Left renal pelvis (tissue), 4 donors: ENCODE measurements around the gene RRBP1. TPM values are rescaled to one million over a fixed set of nuclear protein-coding genes. Genes with fewer than 3 reads are reported as not detected.

ENCODE experiments used
- DNase-seq, 4 donors: peaks; one replicate each; pipeline ENCODE4 v3.0.0-alpha.2; 2013; ENCODE audit warnings: low read depth in 4 of 4, low spot score in 3 of 4
- polyA plus RNA-seq, 4 donors: library from polyadenylated mRNA; unstranded; fragments of 120-200 nt; gene quantifications; one replicate each; pipeline ENCODE4 v1.2.1, GENCODE V29; 2013; ENCODE audit not compliant: insufficient read length in 4 of 4

Gene RRBP1
- polyA plus RNA-seq, 4 donors: 116 to 208 (median 134) TPM

DNA sequence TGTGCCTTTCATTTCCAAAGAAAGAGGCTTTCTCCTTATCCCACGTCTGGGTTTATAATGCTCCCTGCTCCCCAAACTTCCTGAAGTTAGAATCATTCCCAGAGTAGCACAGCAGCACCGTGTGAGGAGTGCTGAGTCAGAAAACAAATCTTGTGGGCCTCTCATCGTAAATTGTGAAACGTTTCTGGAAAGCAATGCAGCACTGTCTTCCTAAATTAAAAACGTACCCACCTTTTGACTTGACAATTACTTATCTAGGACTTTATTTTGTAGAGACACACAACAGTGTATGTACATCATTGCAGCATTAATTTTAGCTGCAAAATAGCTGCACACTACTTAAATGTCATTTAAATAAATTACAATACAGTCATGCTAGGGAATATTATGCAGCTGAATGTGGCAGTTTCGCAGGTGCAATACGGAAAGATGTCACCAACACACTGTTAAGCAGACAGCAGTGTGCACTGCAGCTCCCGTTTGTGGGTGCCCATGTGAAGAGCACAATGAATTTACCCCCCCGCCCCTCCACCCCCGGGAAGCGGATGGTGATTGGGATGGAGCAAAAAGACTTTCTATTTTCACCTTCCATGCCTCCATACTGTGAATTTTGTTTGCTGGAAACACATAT, 30.8 kb downstream of the RRBP1 start:
- no peak for DNase-seq

DNA sequence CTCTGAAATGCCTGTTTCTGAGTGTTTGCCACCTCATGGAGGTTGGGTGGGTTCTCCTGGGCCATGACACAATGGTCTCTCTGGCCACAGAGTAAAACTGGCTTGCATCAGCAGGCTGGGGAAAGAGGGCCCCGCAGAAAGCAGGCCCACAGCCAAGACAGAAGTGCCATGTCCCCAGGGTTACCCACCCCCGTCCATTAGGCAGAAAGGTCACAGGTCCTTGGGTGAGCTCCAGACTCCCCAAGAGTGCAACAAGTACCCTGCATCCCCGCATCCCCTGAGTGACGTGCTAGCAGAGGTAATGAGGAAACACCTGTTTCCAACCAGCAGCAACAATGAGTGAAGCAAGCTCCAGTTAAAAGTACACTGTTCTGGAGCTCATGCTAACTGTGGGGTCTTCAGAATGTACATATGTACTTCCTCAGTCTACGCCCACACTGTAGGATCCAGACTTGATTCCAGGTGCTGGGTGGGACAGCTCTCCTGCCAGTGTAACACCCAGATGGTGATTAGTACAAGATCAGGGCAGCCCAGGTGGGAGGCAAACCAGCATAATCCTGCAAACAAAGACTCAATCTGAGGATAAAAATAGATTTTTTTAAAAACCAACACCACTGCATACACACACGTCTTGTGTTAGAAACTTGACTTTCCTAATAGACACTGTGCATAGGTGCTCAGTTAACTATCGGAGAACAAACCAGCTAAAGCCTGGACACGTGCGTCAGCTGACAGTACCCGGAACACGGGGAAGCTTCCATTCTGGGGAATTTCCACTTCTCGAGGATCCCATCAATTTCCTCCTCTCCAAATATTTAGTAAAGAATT, 31.5 kb downstream of the RRBP1 start:
- DNase-seq: no peak

DNA sequence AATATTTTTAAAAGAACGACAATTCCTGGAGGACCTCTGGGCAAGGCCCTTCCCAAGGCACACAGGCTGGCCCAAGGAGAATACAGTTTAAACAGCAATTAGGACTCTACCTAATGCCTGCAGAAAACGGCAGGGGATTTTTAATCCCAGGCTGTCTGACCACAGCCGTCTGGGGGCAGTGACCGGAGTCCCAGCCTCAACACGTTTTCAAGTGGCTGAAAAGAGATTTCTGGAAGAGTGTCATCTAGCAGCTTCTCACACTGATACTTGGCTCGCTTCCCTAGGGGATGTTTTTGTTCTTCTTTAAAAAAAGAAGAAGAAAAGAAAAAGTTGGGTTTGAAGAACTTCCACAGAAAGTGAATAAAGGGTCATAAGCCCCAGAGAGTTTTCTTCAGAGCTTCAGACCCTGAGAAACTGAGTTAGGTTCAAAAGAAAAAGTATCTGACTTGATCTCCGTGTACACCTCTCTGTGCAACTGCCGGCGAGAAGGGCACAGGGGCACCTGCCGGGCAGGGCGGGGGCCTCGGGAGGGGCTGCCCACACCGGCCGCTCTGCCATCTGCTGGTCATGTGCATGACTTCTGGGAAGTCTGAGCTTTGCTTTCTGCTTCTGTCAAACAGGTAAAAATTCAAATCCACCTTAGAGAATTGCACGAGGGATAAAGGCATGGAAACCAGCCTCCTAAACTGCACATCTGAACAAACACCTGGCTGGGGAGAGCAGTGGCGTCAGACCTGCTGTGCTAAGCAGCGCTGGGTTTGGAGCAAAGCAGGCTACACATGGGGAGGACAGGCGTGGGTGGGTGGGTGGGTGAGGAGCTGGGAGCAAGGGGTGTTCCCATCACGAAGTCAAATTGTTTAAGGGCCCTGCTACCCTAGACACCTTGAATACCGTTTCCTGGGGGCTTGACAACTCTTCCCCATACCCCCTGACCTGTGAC, 33.0 kb downstream of the RRBP1 start:
- DNase-seq: no peak

DNA sequence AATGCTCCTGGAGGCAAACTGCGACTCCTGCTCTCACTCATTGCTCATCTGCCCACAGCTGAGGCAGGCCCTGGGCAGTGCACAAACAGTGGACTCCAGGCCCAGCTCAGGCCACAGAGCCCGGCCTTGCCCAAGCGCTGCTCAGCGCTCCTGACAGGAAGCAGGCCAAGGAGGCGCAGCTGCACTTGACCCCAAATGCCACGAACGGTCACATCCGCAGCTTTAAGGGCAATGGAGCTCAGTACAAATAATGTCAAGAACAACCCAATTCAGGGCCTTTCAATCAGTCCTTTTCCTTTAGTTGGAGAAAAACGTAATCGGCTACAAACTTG, 33.8 kb downstream of the RRBP1 start:
- DNase-seq: no peak

DNA sequence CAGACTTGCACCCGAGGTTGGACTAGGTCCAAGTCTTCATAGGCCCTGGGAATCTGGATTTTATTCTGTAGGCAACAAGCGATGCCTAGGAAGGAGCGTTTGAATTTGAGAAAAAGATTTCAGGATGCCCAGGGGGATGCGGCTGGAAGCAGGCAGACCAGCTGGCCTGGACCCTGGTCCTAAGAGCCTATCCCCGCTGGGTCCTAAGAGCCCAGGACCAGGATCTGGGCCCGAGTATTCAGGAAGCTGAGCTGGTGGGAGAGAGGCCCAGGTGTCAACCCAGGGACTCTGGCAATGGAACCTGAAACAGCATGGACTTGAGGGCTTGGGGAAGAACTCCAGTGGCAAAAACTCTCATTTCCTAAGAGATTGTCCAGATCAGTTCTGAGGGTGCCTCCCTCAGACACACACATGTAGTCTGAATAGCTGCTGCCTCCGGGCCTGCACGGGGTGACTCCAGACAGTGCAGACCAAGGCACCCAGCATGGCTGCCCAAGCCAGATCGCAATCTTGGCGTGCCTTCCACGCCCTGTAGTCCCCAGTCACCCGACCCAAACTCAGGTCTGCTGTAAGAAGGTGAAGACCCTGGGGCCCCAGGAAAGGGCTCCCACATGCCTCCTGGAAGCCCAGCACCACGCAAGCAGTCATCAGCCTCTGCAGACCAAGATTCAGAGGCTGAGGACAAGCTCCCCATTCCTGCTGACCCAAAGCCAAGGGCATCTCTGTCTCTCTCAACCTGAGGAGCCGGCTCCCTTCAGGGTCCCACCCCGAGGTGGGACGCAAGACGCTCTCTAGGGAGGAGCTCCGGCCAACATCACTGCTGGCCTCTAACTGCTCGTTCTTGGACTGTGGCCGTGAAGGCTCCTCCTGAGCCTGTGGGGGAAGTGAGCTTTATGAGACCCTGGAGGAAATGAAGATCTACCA, 34.4 kb downstream of the RRBP1 start:
- no peak for DNase-seq

DNA sequence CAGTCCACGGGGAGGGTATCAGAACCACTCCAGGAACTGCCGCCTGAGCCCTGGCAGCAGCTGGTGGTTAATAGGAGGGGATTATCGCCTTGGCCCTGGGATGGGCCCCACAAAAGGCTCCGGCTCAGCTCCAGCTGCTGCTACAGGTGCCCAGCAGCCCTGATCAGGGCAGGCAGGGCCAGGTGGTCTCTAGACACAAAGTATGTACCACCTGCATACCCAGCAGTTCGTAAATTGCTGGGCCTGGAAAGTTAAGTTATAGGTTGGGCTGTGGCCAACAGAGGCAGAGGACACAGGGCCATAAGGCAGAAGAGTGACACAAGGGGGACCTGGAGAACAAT, 35.1 kb downstream of the RRBP1 start:
- no peak for DNase-seq

DNA sequence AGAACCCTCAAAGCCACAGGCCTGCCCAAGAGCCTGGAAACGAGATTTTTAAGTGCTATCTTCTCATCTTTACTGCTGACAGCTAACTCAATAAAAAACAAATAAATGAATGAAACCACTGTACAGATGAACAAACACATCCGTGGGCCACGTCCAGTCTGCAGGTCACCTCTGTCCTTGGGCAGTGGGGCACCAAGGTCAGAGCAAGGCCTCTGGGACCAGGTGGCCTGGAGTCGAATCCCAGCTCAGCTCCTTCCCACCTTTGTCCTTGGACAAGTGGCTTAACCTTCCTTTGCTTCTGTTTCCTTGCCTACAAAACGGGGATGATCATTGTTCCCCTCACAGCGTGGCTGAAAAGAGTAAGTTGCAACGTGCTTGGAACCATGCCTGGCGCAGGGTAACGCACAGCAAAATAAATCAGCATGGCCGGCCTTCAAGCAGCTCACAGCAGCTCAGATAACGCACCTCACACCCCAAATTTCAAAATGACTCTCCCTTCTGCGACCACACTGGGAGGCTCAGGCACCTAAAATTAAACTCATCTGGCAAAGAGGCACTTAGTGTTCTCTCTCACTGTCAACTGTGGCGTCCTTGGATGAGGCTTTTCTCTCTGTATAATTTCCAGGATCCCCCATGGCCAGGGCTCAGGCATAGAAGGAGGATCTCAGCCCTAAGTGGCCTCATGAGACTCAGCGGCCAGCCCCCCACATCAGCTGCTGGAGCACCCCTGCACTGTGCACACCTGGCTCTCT, 35.7 kb downstream of the RRBP1 start:
- DNase-seq: no peak

DNA sequence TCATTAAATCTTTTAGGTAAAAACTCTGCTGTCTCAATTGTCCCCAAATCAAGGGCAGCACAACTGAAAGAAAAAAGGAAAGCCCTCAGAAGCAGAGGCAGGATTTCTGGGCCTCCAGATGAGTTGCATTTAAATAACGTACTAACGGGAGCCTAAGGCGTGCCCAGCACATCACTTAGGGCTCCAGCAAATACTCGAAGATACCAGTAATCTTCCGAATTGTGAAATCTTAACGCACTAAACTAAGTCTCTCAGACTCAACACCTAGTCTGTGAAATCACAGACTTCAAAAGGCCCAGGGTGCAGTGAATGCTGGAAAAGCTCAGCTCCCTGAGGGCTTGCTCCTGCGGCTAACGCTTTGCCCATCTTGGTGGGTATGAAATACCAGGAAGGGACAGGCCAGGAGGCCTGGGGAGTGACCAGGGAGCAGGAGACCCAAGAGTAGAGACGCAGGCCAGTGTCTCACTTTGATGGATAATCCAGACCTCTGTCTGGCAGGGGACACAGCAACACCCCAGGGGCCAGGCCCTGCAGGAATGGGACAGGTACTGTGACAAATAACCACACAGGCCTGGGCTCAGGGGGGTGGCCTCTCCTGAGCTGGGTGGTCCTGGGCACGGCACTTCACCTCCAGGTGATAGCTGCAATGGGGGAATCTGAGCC, 36.4 kb downstream of the RRBP1 start:
- DNase-seq: no peak

DNA sequence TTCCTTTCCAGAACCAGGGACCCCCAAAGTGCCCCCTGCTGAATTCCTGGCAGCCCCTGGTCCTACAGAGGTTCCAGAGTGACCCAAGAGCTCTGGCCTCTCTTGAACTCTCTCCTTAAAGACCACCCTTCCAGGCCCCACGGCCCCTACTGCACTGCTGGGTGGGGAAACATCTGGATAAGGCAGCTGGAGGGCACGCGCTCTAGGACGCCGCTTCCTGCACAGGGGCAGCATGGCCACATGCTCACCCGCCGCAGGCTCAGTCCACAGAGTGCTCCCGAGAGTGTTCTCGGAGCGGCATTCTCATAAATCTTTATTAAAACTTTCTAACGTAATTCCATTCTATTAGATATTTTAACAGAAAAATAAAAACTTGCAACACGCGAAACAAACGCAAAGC, 37.0 kb downstream of the RRBP1 start:
- DNase-seq: no peak

DNA sequence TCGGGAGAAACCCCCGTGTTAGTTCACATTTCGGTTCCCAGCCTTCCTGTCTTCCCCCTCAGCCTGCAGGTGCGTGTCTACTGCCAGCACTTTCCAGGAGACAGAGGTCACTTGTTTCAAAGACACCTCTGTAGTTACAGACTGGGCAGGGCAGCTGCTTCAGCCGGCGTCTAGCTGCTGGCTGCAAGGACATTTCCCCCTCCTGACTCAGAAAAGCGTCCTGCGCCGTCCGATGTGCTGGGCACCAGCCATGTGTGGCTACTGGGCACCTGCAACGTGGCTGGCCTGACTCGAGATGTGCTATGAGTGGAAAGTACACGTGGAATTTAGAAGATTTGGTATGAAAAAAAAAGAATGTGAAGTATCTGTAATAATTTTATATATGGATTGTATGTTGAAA, 37.6 kb downstream of the RRBP1 start:
- DNase-seq: no peak

DNA sequence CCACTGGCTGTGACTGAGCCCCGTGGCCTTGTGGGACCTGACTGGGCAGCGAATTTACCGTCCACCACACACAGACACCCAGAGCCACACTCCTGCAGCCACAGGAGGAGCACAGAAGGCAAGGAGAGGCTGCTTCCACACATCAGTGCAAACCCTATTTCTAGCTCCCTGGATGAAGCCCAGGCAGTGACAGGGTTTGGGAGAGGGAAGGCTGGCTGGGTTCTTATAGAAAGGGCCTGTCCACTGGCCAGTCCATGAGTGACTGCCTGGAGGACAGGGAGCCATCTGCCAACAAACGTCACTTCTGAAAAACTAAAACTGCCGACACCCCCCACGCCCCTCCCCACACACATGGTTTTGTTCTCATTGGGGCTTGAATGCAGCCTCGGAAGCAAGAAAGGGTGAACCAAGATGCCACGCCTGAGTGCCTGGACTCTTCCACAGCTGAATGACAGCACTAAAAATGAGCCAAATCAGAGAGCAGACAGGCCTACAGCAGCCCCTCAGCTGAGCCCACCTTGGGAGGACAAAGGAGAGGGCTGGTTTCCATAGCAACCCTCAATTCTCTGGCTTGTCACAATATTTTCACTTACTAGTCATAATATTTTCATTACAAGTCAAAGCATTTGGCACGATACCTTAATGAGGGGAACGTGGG, 38.4 kb downstream of the RRBP1 start:
- DNase-seq: no peak

DNA sequence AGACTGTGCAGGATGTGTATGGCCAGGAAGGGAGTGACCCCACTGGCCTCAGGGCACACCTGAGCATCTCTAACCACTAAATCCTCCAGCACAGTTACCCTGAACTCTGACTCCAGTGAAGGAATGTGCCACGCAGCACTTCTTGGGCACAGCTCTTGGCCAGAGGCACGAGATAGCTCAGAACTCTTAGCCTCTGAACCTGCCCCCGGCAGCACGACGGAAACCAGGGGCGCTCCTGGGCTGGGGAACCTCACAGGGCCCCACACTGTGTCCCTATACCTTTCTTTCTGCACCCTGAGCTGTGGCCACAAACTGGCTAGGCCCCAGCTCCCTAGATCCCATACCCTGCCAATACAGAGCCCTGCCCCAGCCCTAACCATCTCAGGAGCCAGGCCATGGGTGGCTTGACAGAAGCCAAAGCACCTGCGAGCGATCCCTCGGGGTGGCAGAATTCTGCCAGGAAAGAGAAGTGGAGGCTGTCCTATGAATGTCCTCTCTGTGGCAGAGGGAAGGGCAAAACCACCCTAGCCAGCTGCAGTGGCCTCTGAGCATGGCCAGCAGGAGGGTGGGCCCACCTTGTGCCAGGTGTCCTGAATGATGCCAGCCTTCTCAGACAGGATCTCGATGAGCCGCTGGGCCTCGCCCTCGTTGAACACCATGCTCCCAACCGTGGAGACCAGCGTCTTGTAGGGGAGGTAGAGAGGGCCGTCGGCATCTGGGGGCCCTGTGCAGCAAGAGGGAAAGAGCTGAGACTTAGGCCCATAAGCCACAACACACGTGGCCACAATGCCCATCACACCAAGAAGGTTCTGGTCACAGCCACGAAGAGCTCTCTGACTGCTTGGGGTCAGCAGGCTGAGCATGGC, 39.4 kb downstream of the RRBP1 start:
- no peak for DNase-seq

DNA sequence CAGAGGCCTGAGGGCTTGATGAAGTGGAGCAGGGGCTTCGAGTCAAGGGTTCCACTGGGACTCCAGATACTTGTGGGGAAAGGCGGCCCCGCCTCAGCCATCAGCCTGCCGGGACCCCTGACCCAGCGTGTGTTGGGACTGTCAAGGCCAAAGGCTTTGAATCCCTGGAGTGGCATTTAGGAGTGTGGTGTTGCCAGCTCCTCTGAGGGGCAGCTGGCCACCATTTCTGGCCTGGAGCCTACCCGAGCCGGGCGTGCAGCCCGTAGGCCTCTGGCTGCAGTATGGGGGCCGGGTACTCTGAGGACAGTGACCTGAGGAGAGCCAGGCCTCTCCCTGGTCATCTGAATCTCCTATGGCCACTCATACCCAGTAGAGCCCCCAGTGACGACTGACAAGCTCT, 40.0 kb downstream of the RRBP1 start:
- DNase-seq: no peak

DNA sequence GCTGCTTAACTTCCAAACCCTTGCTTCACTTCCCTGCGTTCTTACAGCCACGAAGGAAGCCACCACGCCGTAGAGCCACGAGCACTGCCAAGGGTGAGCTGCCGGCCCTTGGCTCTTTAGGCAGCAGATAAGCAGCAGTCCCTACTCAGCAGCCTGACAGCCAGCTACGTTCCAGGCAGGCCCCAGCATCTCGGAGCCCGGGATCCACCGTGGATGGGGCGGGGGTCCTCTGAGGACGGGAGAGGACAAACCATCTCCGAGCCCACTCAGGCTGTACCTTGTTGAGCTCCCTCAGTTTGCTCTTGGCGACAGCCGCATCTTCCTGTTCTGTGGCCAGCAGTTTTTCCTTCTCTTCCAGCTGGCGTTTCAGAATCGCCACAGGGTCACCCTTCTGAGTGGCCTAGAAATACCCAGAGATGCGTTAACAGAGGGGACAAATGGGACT, 40.5 kb downstream of the RRBP1 start:
- DNase-seq: no peak

DNA sequence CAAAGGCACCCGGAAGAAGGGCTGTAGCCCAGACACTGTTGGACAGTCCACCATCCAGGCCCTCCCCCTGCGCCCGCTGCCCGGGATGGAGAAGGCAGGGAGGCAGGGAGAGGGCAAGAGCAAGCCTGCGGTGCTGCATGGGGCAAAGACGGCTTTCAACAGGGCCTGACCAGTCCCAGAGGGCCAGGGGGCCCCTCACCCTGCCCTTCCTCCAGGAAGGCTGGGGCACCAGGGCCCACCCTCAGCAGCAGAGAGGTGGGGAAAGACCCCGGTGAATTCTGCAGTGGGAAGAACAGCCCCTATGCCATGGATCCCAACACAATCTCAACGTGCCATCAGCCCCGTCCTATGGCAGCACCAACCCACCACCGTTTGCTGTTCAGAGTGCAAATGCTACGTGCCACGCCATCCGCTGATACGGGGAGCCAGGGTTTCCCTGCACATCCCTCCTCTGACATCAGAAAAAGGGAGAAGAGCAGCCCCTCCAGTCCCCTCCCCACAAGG, 41.1 kb downstream of the RRBP1 start:
- DNase-seq: no peak

DNA sequence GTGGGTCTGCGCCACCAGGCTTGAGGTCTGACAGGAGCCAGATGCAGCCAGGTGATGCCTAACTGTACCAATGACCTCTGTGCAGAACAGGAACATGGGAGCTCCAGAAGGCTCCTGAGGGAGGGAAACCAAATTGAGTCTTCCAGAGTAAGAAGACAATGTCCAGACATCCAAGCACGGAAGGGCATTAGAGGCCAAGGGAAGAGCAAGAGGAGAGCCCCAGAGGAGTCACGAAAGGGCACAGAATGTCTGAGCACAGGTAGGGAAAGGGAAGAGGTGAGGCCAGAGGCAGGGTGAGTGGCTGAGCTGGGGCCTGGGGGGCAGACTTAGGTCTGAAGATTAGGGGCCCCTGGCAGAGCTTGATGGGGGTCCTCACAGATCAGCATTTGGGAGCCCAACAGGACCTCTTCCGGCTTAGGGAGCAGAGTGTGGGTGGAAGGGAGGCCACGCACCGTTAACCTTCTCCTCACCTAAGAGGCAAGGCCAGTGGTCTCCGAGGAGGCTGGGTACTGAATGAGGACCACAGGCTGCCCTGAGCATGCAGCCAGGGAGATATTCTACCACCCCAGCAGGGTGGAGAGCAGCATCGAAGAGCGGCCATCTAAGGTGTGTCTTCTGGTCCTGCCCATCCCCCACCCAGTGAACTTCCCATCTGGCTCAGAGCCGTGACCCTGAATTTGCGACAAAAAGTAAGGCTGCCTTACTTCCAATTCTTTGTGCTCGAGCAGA, 41.7 kb downstream of the RRBP1 start:
- DNase-seq: no peak
